GM12873 (cell line): Measurements from ENCODE around the gene OPCML.

Experiments used
- CTCF ChIP-seq: IDR thresholded peaks from 2 replicates; pipeline ENCODE4 v1.5.1; 2012; ENCODE audit warnings: low read depth, mild to moderate bottlenecking, moderate library complexity, low read length, control low read depth; ENCODE audit not compliant: insufficient read depth; ENCODE audit errors: missing control alignments

Gene OPCML

DNA sequence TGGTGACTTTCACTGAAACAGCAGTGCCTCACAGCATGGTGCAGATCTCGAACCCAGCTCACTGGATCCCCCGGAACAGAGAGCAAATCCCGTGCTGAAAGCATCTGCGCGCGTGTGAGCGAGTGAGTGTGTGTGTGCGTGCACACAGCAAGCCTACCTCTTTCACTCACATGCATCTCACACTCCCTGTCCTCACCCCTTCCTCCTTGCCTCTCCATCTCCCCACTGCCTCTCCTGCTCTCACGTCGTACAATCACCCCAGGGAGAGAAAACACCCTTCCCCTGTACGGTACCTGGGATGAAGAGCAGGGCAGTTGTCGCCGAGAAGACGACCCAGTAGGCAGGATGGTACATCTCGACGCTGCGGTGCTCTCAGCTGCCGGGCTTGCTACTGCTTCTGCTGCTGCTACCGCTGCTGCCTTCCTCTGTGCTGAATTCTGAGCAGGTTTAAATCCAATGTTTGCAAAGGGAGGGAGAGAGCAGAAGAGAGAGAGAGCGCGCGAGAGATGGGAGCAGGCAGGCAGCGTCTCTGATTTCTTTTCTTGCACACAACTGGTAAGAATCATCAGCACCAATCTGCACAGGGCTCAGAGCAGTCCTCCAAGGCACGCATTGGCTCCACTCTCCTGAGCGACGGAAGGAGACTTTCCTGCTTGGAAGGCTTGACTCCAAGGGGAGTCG is at the start of gene OPCML:
TSS of gene OPCML (minus strand) at position 531 of the 681 bp plus-strand sequence.
- no peak for TF ChIP-seq CTCF

- TF ChIP-seq CTCF, result no peak
Observed at GRCh38 chr11:133581091-133581490, 48.8 kb upstream of the OPCML start.

DNA sequence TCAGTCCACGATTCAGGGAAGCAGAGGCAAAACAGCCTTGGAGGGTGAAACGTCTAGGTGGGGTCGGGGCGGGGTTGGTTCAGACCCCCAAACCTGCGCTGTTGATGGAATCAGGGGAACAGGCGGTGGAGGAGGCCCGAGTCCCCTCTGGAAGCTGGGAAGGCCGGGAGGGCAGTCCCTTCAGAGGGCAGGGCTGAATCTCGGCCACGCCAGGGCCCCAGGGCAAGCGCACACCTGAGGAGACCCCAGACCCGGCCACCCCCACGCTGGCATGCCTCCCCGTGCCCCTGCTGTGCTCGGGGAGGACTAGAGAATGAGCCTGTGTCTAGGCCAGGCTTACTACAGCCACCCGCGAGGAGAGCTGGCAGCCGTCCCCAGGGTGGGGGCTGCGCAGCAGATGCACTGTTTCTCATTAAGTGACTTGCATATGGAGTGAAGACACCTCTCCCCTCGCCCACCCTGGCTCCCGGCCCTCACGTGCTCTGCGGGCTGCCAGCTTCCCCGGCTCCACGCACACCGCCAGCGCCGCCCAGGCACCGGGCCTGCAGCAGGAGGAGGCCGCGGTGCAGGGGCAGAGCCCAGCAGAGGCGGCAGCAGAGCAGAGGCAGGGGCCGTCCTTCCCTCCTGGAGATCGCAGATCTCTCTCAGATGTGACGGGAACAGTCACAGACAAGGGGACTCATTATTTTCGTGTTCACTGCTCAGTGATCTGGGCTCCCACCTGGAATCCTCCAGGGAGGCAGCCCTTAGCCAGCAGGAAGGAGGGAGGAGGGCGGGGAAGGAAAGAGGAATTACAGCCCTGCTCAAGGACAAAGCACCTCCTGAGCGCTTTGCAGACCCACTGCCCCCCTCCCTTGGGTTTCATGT is 47.1 kb upstream of the OPCML start:
- no peak for TF ChIP-seq CTCF

- no peak for TF ChIP-seq CTCF
Observed at GRCh38 chr11:133577403-133577802, 45.1 kb upstream of the OPCML start.

DNA sequence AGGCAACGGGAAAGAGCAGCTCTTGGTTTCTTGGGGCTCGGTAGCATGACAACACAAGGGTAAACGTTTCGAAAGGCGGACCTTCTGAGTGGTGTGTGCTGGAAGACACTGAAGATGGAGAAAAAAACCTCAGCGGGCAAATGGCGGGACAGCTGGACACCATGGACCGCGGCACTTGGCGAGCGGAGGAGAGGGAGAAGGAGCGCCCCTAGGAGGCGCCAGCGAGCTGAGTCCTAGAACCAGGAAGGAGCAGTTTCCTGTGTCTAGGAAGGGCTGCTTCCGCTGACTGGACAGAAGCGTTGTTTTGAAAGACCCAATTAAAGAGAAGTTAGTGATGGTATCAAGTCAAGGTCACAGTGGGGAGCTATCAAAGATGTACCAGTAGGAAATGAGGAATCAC is 44.0 kb upstream of the OPCML start:
- TF ChIP-seq CTCF, result peak; percentile 47

GRCh38 chr11:133573081-133573480 is 40.8 kb upstream of the OPCML start:
- TF ChIP-seq CTCF, result no peak

DNA sequence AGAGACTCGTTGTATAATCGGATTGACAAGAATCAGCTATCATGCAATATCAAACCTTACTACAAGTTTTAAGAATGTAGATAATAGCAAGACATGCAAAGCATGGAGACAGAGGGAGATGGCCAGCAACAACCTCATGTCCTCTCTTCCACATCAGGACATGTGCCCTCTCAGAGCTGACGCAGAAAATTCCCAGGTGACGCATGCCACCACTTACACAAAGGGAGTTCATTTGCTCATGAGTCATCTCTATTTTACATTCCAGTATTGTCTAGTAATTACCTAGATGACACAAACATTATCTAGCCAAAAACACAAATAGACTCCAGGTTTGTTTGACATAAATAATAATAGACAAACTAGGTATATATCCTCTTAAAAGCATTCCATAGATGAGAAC is 38.1 kb upstream of the OPCML start:
- no peak for TF ChIP-seq CTCF
